ENCODE data around the gene KIAA0753. TPM values are rescaled to one million over a fixed set of nuclear protein-coding genes. Genes with fewer than 3 reads are reported as not detected.

The KIAA0753 gene
- total RNA-seq, 1 experiment from 2014 or later, result 5.7 TPM

DNA sequence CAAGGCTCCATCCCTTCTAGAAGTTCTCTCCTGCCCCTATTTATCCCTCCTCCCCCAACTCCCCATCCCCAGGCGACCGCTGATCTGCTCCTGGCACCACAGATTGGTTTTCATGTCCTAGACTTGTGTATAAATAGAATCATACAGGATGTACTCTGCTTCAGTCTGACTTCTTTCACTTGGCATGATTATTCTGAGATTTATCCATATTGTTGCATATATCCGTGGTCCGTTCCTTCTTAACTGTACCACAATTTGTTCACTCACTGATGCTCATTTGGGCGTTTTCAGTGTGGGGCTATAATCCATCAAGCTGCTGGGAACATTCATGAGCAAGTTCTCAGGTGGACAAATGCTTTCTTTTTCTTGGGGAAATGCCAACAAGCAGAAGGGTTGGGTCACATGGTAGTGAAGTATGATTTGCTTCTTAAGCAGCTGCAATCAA lies 108.0 kb downstream of the KIAA0753 start:
- Histone ChIP-seq H3K27me3 (no peaks in the 10 kb centered on the region), H3K36me3 (no peaks in the 10 kb centered on the region), H3K9me3 (no peaks in the 10 kb centered on the region), H3K4me3 (no peak overlapping the region)
- DNase-seq, result no peak

- no peak for DNase-seq
- Histone ChIP-seq H3K27me3 (no peaks in the 10 kb centered on the region), H3K9me3 (no peaks in the 10 kb centered on the region), H3K36me3 (no peaks in the 10 kb centered on the region), H3K4me3 (no peak overlapping the region)
Observed at GRCh38 chr17:6531575-6531974, 108.9 kb downstream of the KIAA0753 start.

DNA sequence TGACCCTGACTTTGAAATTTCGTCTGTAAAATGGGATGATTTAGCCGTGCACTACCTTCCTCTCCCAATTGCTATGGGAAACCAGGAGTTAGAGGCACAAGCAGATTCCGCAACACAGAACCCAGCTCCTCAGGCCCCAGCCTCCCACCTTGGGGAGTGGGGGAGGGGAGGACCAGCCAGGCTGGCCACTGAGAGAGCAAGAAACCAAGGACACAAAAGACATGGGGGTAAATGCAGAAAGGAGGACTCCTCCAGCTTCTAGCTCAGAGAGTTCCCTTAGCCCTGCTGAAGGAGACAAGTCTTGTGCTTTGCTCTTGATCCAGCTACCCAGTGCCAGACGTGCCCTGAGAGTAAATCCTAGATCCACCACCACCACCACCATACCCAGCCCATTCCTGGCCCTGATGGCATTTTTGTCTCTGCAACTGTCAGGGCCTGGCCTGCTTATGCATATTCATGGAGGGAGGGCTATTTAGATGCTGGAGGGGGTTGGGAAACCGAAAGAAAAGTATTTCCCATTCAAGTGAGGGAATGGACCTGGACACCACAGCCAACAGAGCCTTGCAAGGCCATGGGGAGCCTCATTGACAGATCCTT lies 110.1 kb downstream of the KIAA0753 start:
- Histone ChIP-seq H3K9me3 (no peaks in the 10 kb centered on the region), H3K4me3 (no peak overlapping the region), H3K36me3 (no peaks in the 10 kb centered on the region), H3K27me3 (no peaks in the 10 kb centered on the region)
- DNase-seq, result no peak

GRCh38 chr17:6528557-6528956 lies 112.0 kb downstream of the KIAA0753 start:
- no peak for DNase-seq
- Histone ChIP-seq H3K9me3 (no peaks in the 10 kb centered on the region), H3K4me3 (no peak overlapping the region), H3K27me3 (no peaks in the 10 kb centered on the region), H3K36me3 (no peaks in the 10 kb centered on the region)

Other genes with a start within 250 kb of the KIAA0753 start
- not detected in 2 replicates for gene AIPL1, start 205.6 kb downstream of the KIAA0753 start, total RNA-seq (2014; rRNA removed; shearing (Covaris generic); ENCODE audit: low replicate concordance)
- gene PIMREG, start 196.3 kb downstream of the KIAA0753 start, total RNA-seq (2014; rRNA removed; shearing (Covaris generic); ENCODE audit: low replicate concordance), result 41.8 and 46.6 TPM in 2 replicates
- gene PITPNM3, start 84.2 kb downstream of the KIAA0753 start, total RNA-seq (2014; rRNA removed; shearing (Covaris generic); ENCODE audit: low replicate concordance), result 1.4 and 2.0 TPM in 2 replicates
- 54.8 and 127 TPM in 2 replicates for gene TXNDC17, start 349 bp upstream of the KIAA0753 start, total RNA-seq (2014; rRNA removed; shearing (Covaris generic); ENCODE audit: low replicate concordance)
- gene MED31, start 10.9 kb upstream of the KIAA0753 start, total RNA-seq (2014; rRNA removed; shearing (Covaris generic); ENCODE audit: low replicate concordance), result 7.7 and 10.6 TPM in 2 replicates
- gene C17orf100, start 11.1 kb upstream of the KIAA0753 start, total RNA-seq (2014; rRNA removed; shearing (Covaris generic); ENCODE audit: low replicate concordance), result 1.9 and 2.9 TPM in 2 replicates
- gene SLC13A5, start 72.7 kb upstream of the KIAA0753 start, total RNA-seq (2014; rRNA removed; shearing (Covaris generic); ENCODE audit: low replicate concordance), result not detected in 2 replicates
- 4.2 and 4.9 TPM in 2 replicates for gene XAF1, start 115.3 kb upstream of the KIAA0753 start, total RNA-seq (2014; rRNA removed; shearing (Covaris generic); ENCODE audit: low replicate concordance)
- not detected in 2 replicates for gene FBXO39, start 135.5 kb upstream of the KIAA0753 start, total RNA-seq (2014; rRNA removed; shearing (Covaris generic); ENCODE audit: low replicate concordance)
- not detected in 2 replicates for gene TEKT1, start 191.0 kb upstream of the KIAA0753 start, total RNA-seq (2014; rRNA removed; shearing (Covaris generic); ENCODE audit: low replicate concordance)